ENCODE results near the gene PLCL1. TPM values are rescaled to one million over a fixed set of nuclear protein-coding genes. Genes with fewer than 3 reads are reported as not detected.

The PLCL1 gene
- total RNA-seq (2014; rRNA removed; shearing (Covaris generic)) = 0.12 TPM in 1 of 2 replicates, not detected in the other

DNA sequence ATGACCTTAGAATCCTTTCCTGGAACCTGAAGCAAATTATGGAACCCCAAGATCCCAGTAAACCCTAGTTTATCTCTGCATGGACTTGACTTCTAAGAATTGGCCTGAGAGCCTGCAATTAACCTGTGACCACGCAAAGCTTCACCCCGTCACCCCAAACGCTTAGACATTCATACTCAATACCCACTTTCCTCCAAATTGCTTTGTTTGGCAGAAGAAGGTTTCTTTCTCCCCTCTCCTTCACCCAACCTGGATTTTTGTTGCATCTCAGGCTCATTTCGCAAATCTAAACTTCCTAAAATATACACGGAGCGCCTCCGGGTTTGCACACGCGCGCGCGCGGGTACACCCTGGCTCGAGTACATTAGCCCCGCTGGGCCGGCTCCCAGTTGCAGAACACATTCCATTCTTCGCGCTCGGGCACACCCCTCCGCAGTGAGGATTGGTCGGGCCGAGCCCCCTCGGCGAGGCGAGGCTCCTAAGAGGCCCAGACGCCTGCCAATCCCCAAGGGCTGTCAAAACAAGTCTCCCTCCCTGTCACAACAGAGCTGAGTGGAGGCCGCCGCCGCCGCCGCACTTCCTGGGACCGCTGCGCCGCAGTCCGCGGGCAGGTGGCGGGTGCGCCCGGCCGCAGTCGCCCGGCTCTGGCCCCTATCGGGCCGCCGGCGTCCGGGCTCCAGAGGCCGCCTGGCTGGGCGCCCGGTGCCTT lies at the start of gene PLCL1:
Gene PLCL1 (plus strand): TSS at position 545 of the 709 bp plus-strand sequence.
- DNase-seq (ENCODE audit: low read depth) = peak; percentile 88

GRCh38 chr2:197759013-197759412 lies 45.4 kb upstream of the PLCL1 start:
- no peak for DNase-seq (ENCODE audit: low read depth)

GRCh38 chr2:197759625-197760292 lies 44.6 kb upstream of the PLCL1 start:
- DNase-seq (ENCODE audit: low read depth) = no peak

- no peak for DNase-seq (ENCODE audit: low read depth)
Measured at GRCh38 chr2:197760293-197760657, 44.1 kb upstream of the PLCL1 start.

GRCh38 chr2:197777823-197778407 lies 26.5 kb upstream of the PLCL1 start:
- DNase-seq (ENCODE audit: low read depth) = peak; percentile 41

DNA sequence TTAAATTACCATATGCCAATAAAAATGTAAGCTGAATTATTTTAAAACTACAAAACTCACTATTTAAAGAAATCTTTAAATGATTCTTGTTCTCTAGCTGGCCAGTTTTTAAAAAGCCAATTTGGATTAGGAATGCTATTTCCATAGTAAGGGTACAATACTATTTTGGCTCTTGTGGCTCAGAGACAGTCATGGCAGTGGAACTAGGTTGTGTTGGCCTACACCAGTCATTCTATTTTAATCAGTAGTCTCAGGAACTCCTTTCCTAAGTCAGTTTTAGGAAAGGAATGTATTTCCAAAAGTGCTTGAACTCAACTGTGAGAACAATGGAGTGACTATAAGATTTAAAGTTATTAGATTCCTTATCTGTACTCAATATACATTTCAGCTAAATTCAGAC lies 25.1 kb upstream of the PLCL1 start:
- DNase-seq (ENCODE audit: low read depth) = no peak

GRCh38 chr2:197782126-197782525 lies 22.3 kb upstream of the PLCL1 start:
- no peak for DNase-seq (ENCODE audit: low read depth)

GRCh38 chr2:197784956-197785941 lies 19.1 kb upstream of the PLCL1 start, which contains the start of gene BOLL:
Gene BOLL (minus strand): TSS chr2:197785319. CDS start chr2:197781850, 3,469 bp downstream.
- no peak for DNase-seq (ENCODE audit: low read depth)

DNA sequence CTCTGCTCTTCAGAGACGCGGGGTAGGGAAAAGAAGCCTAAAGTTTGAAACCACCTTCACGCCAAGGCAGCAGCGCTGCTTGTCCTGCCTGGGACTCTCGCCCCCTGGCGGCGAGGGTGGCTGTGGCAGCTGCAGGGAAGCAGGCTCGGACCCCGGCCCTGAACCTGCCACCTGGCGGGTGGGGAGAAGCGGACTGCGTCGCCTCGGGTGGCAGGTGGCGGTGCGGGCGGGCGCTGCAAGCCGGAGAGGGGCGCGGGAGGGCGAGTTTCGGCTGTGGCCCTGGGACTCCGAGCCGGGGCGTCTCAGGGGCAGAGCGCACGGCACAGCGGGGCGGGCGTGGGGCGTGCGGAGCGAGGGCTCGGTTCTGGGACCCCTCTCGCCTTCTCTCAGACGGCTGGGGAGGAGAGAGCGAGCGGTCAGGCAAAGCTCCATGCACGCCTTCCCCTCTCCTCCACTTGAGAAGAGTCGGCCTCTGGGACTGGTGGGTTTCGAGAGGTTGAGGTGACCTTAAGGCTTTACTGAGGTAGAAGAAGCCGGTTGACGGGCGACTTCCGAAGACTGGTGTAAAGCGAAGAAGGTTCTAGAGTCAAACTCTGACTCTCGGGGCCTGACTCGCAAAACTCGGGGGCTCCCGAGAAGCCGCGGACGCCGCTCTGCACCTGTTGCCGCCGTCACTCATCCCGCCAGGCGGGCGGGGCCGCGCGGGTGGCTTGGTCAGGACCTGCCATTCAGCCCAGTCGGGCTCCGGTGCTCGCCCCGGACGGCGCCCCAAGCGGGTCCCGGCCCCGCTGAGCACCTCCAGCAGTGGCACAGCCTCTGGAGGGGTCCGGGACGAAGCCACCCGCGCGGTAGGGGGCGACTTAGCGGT lies 18.1 kb upstream of the PLCL1 start:
- DNase-seq (ENCODE audit: low read depth) = no peak

DNA sequence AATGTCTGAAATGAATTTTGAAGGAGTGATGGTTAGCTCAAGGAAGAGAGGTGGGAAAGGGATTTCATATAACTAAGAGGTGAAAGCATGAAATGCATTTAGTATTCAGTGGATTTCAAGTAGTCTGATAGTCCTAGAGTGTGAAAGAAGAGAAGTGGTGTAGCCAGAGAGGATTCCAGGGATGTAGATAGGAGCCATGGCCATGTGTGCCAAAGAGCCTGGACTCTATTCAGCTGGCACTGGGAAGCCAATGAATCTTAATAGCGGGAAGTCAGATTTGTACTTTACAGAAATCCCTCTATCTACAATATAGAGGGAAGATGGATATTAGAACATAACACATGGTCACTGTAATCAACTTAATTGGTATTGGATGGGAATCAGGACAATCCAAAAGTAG lies 10.9 kb upstream of the PLCL1 start:
- DNase-seq (ENCODE audit: low read depth) = no peak

DNA sequence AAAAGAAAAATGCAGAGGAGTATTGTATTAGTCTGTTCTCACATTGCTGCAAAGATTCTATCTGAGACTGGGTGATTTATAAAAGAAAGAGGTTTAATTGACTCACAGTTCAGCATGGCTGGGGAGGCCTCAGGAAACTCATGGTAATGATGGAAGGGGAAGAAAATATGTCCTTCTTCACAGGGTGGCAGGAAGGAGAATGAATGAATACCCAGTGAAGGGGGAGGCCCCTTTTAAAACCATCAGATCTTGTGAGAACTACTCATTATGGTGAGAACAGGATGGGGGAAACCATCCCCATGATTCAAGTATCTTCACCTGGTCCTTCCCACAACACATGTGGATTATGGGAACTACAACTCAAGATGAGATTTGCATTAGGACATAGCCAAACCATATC lies 9.1 kb upstream of the PLCL1 start:
- no peak for DNase-seq (ENCODE audit: low read depth)

DNA sequence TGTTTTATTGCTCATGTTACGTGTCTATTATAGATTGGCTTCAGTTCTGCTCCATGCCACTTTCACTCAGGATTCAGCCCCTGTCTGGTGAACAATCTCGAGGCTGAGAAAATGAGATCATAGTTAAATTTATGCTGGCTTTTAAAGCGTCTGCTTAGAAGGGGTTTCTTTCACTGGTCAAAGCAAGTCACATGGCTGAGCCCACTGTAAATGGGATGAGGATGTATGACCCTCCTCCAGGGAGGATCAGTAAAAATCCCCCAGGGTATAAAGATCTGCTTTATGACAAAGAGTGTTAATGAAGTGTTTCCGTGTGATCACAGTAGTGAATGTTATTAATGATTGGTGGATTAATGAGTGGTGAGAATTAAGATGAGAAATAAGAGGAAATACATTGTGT lies 6.2 kb upstream of the PLCL1 start:
- no peak for DNase-seq (ENCODE audit: low read depth)

DNA sequence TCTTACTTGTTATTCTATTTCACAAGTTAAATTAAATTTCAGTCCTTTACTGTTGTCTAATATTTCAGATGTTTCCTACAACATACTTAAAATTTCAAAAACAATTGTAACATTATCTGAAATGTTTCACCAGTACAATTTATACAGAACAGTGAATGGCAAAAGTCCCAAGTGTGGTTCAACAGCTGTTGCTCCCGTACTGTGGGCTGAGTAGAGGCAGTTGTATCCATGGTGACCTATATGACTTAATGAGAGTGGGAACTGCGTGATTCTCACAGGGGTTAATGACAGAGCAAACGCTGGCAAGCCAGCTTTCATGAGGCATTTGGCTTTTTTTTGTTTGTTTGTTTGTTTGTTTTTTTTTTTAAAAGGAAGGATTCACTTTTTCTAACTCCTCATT lies 5.3 kb upstream of the PLCL1 start:
- no peak for DNase-seq (ENCODE audit: low read depth)

GRCh38 chr2:197800091-197800490 lies 4.3 kb upstream of the PLCL1 start:
- DNase-seq (ENCODE audit: low read depth) = no peak

GRCh38 chr2:197801033-197801432 lies 3.4 kb upstream of the PLCL1 start:
- no peak for DNase-seq (ENCODE audit: low read depth)

DNA sequence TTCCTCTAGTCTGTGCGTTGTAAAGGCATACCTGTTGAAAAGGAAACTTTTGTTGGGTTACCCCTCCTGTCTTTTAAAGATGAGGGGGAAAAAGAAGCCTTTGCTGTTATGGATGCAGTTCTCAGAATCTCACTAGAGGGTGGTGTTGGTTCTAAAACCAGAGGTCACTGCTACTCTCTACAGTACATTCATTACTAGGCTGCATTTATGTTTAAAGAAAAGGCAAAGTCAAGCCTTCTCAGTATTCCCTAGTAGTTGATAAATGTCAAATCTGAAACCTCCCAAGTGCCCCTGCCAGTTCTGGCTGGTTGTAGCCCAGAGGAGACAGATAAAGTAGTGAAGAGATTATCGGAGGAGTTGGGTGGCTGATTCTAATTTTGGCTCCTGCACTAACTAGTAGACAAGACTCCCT lies 1.4 kb upstream of the PLCL1 start:
- peak; percentile 46 for DNase-seq (ENCODE audit: low read depth)

DNA sequence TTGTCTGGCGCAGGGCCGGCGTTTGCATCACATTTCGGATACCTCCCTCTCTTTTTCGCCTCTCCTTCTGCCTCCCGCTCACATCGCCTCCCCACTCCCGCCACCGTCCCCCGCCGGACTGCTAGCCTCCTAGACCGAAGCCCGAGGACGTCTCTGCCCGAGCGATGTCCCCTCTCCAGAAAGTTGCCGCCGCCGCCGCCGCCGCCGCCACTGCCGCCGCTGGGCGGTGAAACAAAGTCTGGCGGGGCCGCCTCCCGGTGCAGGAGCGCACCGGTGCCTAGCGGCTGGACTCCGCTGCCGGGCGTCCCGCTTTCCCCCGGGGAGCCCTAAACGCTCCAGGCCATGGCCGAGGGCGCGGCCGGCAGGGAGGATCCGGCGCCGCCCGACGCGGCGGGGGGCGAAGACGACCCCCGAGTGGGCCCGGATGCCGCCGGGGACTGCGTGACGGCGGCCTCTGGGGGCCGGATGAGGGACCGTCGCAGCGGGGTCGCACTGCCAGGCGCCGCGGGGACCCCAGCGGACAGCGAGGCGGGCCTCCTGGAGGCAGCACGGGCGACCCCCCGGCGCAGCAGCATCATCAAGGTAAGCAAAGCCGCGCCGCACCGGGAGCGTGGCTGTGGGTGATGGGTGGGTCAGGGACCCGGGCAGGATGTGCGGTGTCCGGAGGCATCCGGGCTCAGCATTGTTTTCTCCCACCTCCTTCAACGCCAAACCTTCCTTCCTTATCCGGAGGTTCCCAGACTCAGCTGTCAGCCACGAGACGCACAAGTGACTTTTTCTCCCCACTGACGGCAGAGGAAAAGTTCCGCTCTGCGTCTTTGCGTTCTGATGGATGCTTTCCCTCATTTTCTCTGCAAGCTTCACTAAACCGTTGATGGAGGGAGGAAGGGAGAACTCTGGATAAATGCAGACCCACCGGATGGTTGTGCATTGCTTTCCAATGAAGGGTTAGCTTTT lies 643 bp downstream of the PLCL1 start:
- DNase-seq (ENCODE audit: low read depth) = peak; percentile 4

- DNase-seq (ENCODE audit: low read depth) = no peak
Measured at GRCh38 chr2:197805715-197806633, 1.6 kb downstream of the PLCL1 start.

DNA sequence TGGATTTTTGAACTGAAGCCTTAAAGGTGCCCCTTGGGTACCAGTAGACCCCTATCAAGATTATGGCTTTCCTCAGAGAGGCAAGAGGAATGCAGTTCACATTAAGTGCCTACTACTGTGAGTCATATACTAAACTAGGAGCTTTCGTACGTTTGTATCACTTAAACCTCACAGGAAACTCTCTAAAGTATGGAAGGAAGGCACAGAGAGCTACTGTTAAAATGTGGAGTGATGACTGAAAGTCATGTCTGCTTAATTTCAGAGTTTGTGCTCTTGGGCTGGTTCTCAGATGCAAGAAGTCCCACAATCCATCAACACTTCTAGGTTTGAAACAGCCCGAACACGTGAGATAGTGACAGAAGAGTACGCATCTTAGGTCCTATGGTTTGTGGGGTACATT lies 4.7 kb downstream of the PLCL1 start:
- DNase-seq (ENCODE audit: low read depth) = no peak

Measured in RPMI7951 (cell line).